Stomach (tissue), 9 donors: Measurements from ENCODE around the gene OGFOD1. TPM values are rescaled to one million over a fixed set of nuclear protein-coding genes. Genes with fewer than 3 reads are reported as not detected.

Source experiments
- DNase-seq, 2 donors: peaks; one replicate each; pipeline versions ENCODE4 v3.0.0 to v3.0.0-alpha.2; 2013 to 2019
- H3K27ac ChIP-seq, 5 donors: fragments of 200-600 bp in 4 of 5; sonication (generic) in 4 of 5; one replicate each; pipeline ENCODE4 v1.5.1; 2013 to 2019; ENCODE audit warnings: mild to moderate bottlenecking in 1 of 5, moderate library complexity in 1 of 5
- H3K27me3 ChIP-seq, 3 donors: fragments of 200-600 bp; sonication (generic); one replicate each; pipeline ENCODE4 v1.5.1; 2017 to 2019; ENCODE audit warnings: mixed run types in 1 of 3
- H3K36me3 ChIP-seq, 4 donors: fragments of 200-600 bp; sonication (generic); 1 replicate in 3 of 4; 2 replicates in 1 of 4; pipeline ENCODE4 v1.5.1; 2016 to 2019
- H3K4me1 ChIP-seq, 4 donors: fragments of 200-600 bp; sonication (generic); one replicate each; pipeline ENCODE4 v1.5.1; 2016 to 2019
- H3K4me3 ChIP-seq, 4 donors: fragments of 200-600 bp; sonication (generic) in 3 of 4; one replicate each; pipeline ENCODE4 v1.5.1; 2016 to 2019; ENCODE audit warnings: mild to moderate bottlenecking in 1 of 4
- H3K9me3 ChIP-seq, 4 donors: fragments of 200-600 bp; sonication (generic); one replicate each; pipeline ENCODE4 v1.5.1; 2016 to 2019
- CTCF ChIP-seq, 7 experiments: fragments of 450-650 bp in 4 of 7; fragments of 200-600 bp in 3 of 7; sonication (generic) in 3 of 7; IDR thresholded peaks; one replicate each; pipeline ENCODE4 v1.5.1; 2016 to 2019; ENCODE audit warnings: antibody characterized with exemption in 7 of 7, control low read depth in 2 of 7, mild to moderate bottlenecking in 1 of 7
- EP300 ChIP-seq: sonication (generic); formaldehyde crosslinking; IDR thresholded peaks from one replicate; pipeline ENCODE4 v1.6.1; 2017; ENCODE audit warnings: antibody characterized with exemption
- POLR2A ChIP-seq, 4 donors: fragments of 450-650 bp; IDR thresholded peaks; one replicate each; pipeline ENCODE4 v1.6.1; 2016; ENCODE audit warnings: antibody characterized with exemption in 4 of 4, control low read depth in 2 of 4, mild to moderate bottlenecking in 1 of 4, moderate library complexity in 1 of 4
- POLR2AphosphoS5 ChIP-seq, 3 donors: sonication (generic); formaldehyde crosslinking; IDR thresholded peaks; one replicate each; pipeline ENCODE4 v1.6.1; 2016; ENCODE audit warnings: antibody characterized with exemption in 3 of 3
- WGBS, 5 donors: extraction: QIAGEN DNeasy Blood & Tissue Kit in 3 of 5; methylation state at CpG; one replicate each; pipeline versions ENCODE4 v1.1.5 to v1.1.7; 2013 to 2018; 5-methylcytosine and 5-hydroxymethylcytosine counted together
- intact Hi-C: fragments of 100-400 bp; cut with DNase I; formaldehyde crosslinking; loops from one replicate; pipeline ENCODE4 v1.15.1; 2023; ENCODE audit warnings: low total_unique reads
- polyA plus RNA-seq, 3 donors: library from polyadenylated mRNA; stranded (reverse); fragments of 200-250 nt; gene quantifications; one replicate each; pipeline ENCODE4 v1.2.3, GENCODE V29; 2013
- total RNA-seq, 5 donors: library from RNA; depleted of rRNA; stranded (reverse); fragments of >200 nt; gene quantifications; one replicate each; pipeline versions ENCODE4 v1.1.0 to v1.2.3, GENCODE V29; 2014 to 2016
- donor health status: healthy with polysubstance abuse.
- donor health status: Bipolar disorder and iron deficiency.
- donor health status: healthy.

OGFOD1 gene
- total and polyA plus RNA-seq, 8 donors = 8.4 to 167 (median 25.6) TPM

- Histone ChIP-seq H3K4me3 (no peak overlapping the region), H3K27me3 (no peaks in the 10 kb centered on the region), H3K27ac (no peak overlapping the region), H3K4me1 (no peaks in the 10 kb centered on the region), H3K36me3 (peaks cover 17 to 73% (median 62%) of the 10 kb centered on the region in 4 donors), H3K9me3 (no peaks in the 10 kb centered on the region)
- no peak for DNase-seq
- 93 to 100% (median 100%) methylated on average over 1 of the region's 1 CpG for WGBS, 5 donors
- intact Hi-C loops = no loop called here
- no peak for TF ChIP-seq CTCF (IDR thresholded peaks at IDR 0.05)
- no peak for TF ChIP-seq POLR2A (IDR thresholded peaks at IDR 0.05)
- TF ChIP-seq POLR2AphosphoS5 (IDR thresholded peaks at IDR 0.05) = no peak
- no peak for TF ChIP-seq EP300
Observed at GRCh38 chr16:56493815-56494214, 42.5 kb downstream of the OGFOD1 start.

- peak in 1 of 2 donors; percentile 18 for DNase-seq
Observed at GRCh38 chr16:56505181-56505580, 53.8 kb downstream of the OGFOD1 start.

GRCh38 chr16:56506941-56507340 is 55.6 kb downstream of the OGFOD1 start:
- Histone ChIP-seq H3K27me3 (no peaks in the 10 kb centered on the region), H3K9me3 (no peaks in the 10 kb centered on the region), H3K36me3 (peaks cover 34 to 99% (median 97%) of the 10 kb centered on the region in 4 donors), H3K4me3 (no peak overlapping the region), H3K4me1 (no peaks in the 10 kb centered on the region), H3K27ac (no peak overlapping the region)
- intact Hi-C loops = no loop called here
- TF ChIP-seq POLR2AphosphoS5 (IDR thresholded peaks at IDR 0.05) (no peak), CTCF (IDR thresholded peaks at IDR 0.05) (no peak), POLR2A (IDR thresholded peaks at IDR 0.05) (no peak), EP300 (no peak)
- DNase-seq = no peak

More at GRCh38 chr16:56505181-56505580, 53.8 kb downstream of the OGFOD1 start:
- Histone ChIP-seq H3K9me3 (no peaks in the 10 kb centered on the region), H3K4me1 (no peaks in the 10 kb centered on the region), H3K36me3 (peaks cover 47 to 100% (median 100%) of the 10 kb centered on the region in 4 donors), H3K4me3 (no peak overlapping the region), H3K27ac (no peak overlapping the region), H3K27me3 (no peaks in the 10 kb centered on the region)
- TF ChIP-seq POLR2AphosphoS5 (IDR thresholded peaks at IDR 0.05) = no peak
- 88 to 98% (median 96%) methylated on average over 3 of the region's 3 CpGs for WGBS, 5 donors
- intact Hi-C loops = no loop called here

GRCh38 chr16:56510544-56510943 is 59.2 kb downstream of the OGFOD1 start:
- Histone ChIP-seq H3K27me3 (no peaks in the 10 kb centered on the region), H3K27ac (no peak overlapping the region), H3K4me1 (peaks cover 0 to 28% (median 7%) of the 10 kb centered on the region in 4 donors), H3K4me3 (no peak overlapping the region), H3K36me3 (peaks cover 20 to 73% (median 68%) of the 10 kb centered on the region in 4 donors), H3K9me3 (no peaks in the 10 kb centered on the region)
- DNase-seq = no peak
- intact Hi-C loops = no loop called here
- TF ChIP-seq POLR2AphosphoS5 (IDR thresholded peaks at IDR 0.05) = no peak
- no peak for TF ChIP-seq EP300
- no peak for TF ChIP-seq POLR2A (IDR thresholded peaks at IDR 0.05)
- no peak for TF ChIP-seq CTCF (IDR thresholded peaks at IDR 0.05)
- WGBS, 5 donors = 81 to 96% (median 86%) methylated on average over 2 of the region's 2 CpGs

GRCh38 chr16:56512025-56512424 is 60.7 kb downstream of the OGFOD1 start:
- no peak for DNase-seq
- peaks cover 16 to 58% (median 53%) of the 10 kb centered on the region in 4 donors for H3K36me3 ChIP-seq
- H3K27ac ChIP-seq = no peak overlapping the region
- H3K9me3 ChIP-seq = no peaks in the 10 kb centered on the region
- H3K4me1 ChIP-seq = peaks cover 0 to 43% (median 13%) of the 10 kb centered on the region in 4 donors
- no peak overlapping the region for H3K4me3 ChIP-seq
- 95 to 100% (median 98%) methylated on average over 1 of the region's 1 CpG for WGBS, 5 donors
- H3K27me3 ChIP-seq = no peaks in the 10 kb centered on the region
- TF ChIP-seq EP300 (no peak), POLR2A (IDR thresholded peaks at IDR 0.05) (no peak), POLR2AphosphoS5 (IDR thresholded peaks at IDR 0.05) (no peak), CTCF (IDR thresholded peaks at IDR 0.05) (no peak)
- intact Hi-C loops = no loop called here
